22Rv1 (cell line): ENCODE data around the gene FKBP5.

Experiments
- ZFX ChIP-seq: fragments of 450-650 bp; IDR thresholded peaks from 2 replicates; pipeline ENCODE4 v1.6.1; 2017; ENCODE audit warnings: antibody characterized with exemption, borderline replicate concordance
- TF ChIP-seq, protein P1 (sequence below): fragments of 450-650 bp; IDR thresholded peaks from 2 replicates; pipeline ENCODE4 v1.5.1; 2017; ENCODE audit warnings: mild to moderate bottlenecking

DNA sequence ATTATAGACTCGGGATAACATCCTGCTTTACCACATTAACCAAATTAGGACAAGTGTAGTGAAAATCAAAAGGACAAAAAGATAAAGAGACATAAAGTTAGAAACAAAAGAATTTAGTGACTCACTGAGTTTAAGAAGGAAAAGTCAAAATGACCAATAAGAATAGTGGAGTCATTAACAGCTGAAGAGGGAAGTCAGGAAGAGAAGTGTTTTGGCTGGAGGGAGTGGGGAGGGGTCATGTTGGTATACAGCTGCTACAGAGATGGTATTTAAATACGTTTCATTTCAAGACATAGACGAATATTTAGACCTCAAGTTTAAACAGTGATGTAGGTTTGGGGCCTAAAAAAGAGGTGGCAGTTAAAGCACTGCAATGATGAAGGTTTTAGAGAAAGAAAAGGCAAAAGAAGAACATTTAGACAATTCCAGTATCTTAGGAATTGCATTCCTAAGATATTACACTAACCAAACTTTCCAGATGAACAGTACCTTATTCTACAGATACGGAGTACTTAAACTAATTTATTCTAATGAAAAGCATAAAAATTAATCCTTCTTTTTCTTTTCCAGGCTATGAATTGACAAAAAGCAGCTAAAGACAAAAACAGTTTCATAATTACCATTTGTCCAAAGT lies 10.6 kb downstream of the FKBP5 start:
- TF ChIP-seq, protein P1, sequence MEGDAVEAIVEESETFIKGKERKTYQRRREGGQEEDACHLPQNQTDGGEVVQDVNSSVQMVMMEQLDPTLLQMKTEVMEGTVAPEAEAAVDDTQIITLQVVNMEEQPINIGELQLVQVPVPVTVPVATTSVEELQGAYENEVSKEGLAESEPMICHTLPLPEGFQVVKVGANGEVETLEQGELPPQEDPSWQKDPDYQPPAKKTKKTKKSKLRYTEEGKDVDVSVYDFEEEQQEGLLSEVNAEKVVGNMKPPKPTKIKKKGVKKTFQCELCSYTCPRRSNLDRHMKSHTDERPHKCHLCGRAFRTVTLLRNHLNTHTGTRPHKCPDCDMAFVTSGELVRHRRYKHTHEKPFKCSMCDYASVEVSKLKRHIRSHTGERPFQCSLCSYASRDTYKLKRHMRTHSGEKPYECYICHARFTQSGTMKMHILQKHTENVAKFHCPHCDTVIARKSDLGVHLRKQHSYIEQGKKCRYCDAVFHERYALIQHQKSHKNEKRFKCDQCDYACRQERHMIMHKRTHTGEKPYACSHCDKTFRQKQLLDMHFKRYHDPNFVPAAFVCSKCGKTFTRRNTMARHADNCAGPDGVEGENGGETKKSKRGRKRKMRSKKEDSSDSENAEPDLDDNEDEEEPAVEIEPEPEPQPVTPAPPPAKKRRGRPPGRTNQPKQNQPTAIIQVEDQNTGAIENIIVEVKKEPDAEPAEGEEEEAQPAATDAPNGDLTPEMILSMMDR, result no peak
- no peak for TF ChIP-seq ZFX
